ENCODE results near the gene PRPF19. TPM values are rescaled to one million over a fixed set of nuclear protein-coding genes. Genes with fewer than 3 reads are reported as not detected.

PRPF19 gene
- total RNA-seq, 1 experiment from 2014 or later, result 79.3 TPM

DNA sequence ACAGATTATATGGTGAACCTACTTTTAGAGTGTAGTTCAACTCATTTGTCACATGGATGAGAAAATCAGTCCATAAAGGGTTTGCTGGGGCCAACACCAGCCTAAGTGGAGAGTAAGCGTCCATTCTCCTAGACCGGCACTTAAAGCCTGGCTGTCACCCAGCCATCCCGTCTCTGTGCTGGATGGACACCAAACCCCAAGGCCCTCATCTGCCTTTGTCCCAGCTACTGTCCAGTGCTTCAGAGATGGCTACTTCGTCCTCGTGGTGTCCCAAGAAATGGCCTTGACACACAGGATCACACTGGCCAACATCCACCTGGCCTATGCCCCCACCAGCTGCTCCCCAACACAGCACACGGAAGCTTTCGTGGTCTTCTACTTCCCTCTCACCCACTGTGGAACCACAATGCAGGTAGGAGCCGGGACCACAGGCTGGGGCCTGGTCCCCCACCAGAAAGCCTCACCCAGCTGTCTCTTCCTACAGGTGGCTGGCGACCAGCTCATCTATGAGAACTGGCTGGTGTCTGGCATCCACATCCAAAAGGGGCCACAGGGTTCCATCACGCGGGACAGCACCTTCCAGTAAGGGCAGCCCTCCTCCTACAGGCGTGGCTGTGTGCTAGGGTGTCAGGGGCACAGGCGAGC lies 35.5 kb downstream of the PRPF19 start:
- in situ Hi-C loops (cut with HindIII; ENCODE audit: low pct_unique_long_range_greater_than_20kb, low sequenced_read_pairs), result no loop called here
- no peak for DNase-seq (ENCODE audit: low read depth)

DNA sequence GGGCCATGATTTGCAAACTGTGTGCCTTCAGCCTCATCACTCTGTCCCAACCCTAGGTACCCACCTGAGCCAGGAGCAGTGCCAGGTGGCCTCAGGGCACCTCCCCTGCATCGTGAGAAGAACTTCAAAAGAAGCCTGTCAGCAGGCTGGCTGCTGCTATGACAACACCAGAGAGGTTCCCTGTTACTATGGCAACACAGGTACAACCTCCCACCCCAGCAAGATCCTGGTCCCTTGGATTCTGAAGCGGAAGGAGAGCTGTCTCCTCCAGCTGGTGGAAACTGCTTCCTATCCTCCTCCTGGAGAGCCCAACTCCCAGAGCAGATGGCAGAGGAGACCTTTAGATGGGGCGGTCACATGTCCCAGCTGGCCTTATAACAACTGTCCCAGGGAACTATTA lies 36.1 kb downstream of the PRPF19 start:
- no peak for DNase-seq (ENCODE audit: low read depth)
- in situ Hi-C loops (cut with HindIII; ENCODE audit: low pct_unique_long_range_greater_than_20kb, low sequenced_read_pairs), result no loop called here

DNA sequence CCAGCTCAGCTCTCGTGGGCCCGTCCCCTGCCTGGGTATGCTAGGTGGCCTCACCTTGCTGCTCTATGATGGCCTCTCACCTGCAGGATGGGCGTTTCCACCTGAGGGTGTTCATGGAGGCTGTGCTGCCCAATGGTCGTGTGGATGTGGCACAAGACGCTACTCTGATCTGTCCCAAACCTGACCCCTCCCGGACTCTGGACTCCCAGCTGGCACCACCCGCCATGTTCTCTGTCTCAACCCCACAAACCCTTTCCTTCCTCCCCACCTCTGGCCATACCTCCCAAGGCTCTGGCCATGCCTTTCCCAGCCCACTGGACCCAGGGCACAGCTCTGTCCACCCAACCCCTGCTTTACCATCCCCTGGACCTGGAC lies 36.9 kb downstream of the PRPF19 start:
- DNase-seq (ENCODE audit: low read depth), result no peak
- in situ Hi-C loops (cut with HindIII; ENCODE audit: low pct_unique_long_range_greater_than_20kb, low sequenced_read_pairs), result no loop called here

DNA sequence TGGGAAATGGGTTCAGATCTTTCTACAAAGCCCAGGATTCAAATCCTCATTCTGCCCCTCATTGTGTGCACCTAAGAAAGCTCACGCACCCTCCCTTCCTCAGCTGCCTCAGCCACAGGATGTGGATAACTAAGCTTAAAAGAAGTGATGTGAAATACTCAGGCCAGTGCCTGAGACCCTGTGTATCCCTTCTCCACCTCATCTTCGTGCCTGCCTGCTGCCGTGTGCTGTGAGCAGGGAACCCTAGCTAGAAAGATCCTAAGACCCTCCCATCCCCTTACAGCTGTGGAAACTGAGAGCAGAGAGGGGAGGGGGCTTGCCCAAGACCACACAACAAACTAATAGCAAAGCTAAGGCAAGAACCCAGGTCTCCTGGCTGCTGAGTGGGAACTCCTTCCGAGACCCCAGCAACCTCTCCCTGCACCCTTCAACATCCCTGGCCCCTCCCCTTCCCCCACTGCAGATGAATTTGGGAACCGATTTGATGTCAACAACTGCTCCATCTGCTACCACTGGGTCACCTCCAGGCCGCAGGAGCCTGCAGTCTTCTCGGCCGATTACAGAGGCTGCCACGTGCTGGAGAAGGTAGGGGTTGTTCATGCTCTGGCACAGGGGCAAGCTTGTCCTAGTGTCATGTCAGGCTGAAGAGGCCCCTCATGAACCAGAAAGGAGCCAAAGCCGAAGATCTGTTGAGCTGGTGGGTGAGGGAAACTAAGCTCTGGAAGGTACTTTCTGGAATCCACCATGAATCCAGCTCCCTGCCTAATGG lies 37.5 kb downstream of the PRPF19 start:
- in situ Hi-C loops (cut with HindIII; ENCODE audit: low pct_unique_long_range_greater_than_20kb, low sequenced_read_pairs), result no loop called here
- DNase-seq (ENCODE audit: low read depth), result no peak

- in situ Hi-C loops (cut with HindIII; ENCODE audit: low pct_unique_long_range_greater_than_20kb, low sequenced_read_pairs), result no loop called here
- DNase-seq (ENCODE audit: low read depth), result no peak
Measured at GRCh38 chr11:60867871-60868681, 38.3 kb downstream of the PRPF19 start.

GRCh38 chr11:60866911-60867870 lies 39.2 kb downstream of the PRPF19 start, which contains the start of gene ZP1:
Gene ZP1, plus strand, starts transcription at chr11:60867542. Its CDS starts 20 bp downstream, at chr11:60867562.
- DNase-seq (ENCODE audit: low read depth), result no peak
- in situ Hi-C loops (cut with HindIII; ENCODE audit: low pct_unique_long_range_greater_than_20kb, low sequenced_read_pairs), result no loop called here

DNA sequence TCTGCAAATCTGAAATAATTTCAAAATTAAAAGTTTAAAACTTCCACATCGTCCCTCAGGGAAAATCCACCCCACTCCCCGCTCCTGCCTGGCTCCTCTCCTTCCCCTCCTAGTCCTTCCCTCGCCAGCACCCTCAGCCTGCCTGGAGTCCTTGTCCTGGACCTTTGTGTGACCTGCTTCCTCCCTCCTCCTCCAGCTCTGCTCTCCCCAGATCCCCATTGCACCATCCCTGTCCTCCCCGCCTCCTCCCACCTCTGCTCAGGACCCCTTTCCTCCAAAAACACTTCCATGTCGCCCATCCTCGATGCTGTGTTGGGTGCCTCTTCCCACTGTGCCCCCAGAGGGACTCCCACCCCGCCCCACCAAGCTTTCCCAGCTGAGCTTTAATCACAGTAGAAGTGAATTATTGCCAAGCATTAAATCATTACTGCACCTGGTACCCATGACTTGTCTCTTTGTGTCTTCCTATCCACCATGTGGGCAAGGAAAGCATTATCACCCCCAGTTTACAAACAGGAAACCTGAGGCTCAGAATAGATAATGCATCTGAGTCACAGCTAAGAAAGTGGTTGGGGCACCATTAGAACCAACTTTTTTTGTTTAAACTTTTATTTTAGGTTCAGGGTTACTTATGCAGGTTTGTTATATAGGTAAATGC lies 41.4 kb downstream of the PRPF19 start:
- in situ Hi-C loops (cut with HindIII; ENCODE audit: low pct_unique_long_range_greater_than_20kb, low sequenced_read_pairs), result no loop called here
- no peak for DNase-seq (ENCODE audit: low read depth)

DNA sequence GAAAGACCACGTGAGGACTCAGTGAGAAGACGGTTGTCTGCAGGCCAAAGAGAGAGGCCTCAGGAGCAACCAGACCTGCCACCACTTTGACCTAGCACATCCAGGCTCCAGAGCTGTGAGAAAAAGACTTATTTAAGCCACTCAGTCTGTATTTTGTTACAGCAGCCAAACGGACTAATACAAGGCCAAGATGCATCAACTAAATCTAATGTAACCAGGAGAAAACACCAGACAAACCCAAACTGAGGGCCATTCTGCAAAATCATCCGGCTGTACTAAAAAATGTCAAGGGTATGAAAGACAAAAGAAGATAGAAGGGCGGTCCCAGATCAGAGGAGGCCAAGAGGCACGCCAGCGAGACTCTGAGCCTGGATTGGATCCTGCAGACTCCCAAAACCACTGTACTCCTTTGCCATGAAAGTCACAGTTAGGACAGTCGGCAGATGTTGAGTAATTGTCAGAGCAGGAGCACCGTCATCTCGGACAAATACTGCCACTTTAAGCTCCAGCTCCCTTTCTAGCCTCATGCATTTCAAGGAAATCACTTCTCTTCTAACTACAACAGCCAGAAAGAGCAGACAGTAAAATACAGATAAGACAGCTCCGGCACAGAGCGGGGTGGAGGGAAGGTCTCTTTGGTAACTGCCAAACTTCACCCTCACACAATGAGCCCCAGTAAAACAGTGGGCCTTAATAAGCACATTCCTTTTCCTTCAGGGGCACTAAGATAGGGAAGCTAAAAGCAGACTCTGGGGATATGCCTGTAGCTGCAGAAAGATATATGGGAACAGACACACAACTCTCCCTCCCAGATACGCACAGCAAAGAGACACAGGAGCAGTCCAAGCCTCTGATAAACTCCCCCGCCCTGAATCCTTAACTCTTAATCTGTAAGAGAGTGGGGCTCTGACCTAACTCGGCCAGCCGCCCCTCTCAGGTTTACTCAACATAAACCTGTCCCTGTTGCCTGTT lies 42.5 kb downstream of the PRPF19 start:
- in situ Hi-C loops (cut with HindIII; ENCODE audit: low pct_unique_long_range_greater_than_20kb, low sequenced_read_pairs), result no loop called here

DNA sequence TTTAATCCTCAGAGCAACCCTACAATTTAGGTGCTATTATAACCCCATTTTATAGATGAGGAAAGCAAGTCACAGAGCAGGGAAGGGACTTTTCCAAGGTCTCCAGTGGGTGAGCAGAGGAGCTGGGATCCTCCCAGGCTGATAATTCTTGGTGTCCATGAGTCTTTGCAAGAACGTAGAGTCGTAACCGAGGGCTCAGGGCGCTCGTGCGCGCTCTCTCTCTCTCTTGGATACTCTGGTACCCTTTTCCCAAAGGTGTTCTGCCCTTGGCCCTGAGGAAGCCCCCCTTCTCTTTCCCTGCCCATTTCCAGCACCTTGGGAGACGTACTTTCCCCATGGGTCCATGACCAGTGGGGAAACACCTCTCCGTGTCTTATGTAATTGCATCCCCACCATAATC lies 44.2 kb downstream of the PRPF19 start:
- no peak for DNase-seq (ENCODE audit: low read depth)
- in situ Hi-C loops (cut with HindIII; ENCODE audit: low pct_unique_long_range_greater_than_20kb, low sequenced_read_pairs), result no loop called here

More for the DNA sequence above, 42.5 kb downstream of the PRPF19 start:
- DNase-seq (ENCODE audit: low read depth), result no peak

DNA sequence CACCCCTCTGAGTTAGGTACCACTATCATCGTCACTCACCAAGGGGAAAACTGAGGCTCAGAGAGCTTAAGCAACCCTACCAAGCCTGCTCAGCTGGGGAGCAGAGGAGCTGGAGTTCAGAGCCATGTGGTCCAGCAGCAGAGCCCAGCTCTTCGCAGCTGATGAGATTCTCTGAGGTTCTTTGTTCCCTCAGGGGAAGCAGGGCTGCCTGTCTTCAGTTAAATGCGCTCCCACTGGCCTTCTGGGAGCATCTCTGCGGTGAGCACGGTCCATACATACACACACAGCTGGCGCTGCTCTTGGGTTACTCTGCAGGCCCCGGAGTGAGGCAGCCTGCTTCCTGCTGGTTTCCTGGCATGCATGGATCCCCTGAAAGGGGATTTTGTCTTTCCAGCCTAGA lies 45.4 kb downstream of the PRPF19 start:
- no peak for DNase-seq (ENCODE audit: low read depth)
- in situ Hi-C loops (cut with HindIII; ENCODE audit: low pct_unique_long_range_greater_than_20kb, low sequenced_read_pairs), result no loop called here

GRCh38 chr11:60859616-60860250 lies 46.7 kb downstream of the PRPF19 start:
- DNase-seq (ENCODE audit: low read depth), result no peak
- in situ Hi-C loops (cut with HindIII; ENCODE audit: low pct_unique_long_range_greater_than_20kb, low sequenced_read_pairs), result no loop called here

DNA sequence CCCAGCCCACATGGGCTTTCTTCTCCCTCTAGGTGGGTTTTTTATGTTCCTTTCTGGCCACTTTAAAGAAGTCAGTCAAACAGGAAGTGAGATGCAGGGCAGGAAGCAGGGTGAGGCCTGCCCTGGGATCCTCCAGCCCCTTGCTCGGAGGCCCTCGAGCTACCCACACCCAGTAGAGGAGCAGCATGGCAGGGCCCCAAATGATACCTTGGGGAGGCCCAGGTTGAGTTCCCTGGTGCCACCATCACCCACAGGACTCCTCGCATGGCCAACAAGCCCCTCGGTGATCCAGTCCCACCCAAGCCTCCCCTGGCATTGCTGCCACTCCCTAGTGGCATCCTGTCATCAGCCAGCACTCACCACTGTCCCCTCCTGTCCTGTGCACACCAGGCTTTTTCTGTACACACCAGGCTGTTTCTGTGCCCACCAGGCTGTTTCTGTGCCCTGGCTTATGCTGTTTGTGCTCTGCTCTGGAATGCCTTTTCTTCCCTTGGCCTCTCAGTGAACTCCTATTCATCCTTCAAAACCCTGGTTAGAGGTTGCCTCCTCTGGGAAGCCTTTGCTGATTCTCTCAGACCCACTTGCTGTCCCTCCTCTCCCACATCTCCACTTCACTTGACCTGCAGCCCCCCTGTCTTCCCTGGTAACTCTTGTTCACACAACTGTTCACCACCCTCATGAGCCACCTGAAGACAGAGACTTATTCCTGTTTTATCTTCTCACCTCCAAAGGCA lies 47.5 kb downstream of the PRPF19 start:
- in situ Hi-C loops (cut with HindIII; ENCODE audit: low pct_unique_long_range_greater_than_20kb, low sequenced_read_pairs), result no loop called here
- DNase-seq (ENCODE audit: low read depth), result no peak

DNA sequence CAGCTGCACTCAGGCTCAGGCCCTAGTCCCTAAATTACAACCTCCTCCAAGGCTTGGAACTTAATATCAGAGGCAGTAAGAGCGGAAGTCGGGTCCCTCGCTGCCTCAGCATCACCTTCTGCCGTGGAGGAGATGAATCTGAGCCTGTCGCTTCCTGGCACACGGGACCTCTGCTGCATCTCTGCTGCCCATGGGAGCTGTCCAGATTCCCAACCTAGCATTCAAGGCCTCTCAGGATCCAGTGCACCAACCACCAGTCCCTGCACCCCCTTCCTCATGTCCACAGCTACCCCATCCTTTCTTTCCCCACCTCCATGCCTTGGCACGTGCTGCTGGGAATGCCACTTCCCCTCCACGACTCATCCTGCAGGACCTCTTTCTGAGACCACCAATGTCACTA lies 48.1 kb downstream of the PRPF19 start:
- in situ Hi-C loops (cut with HindIII; ENCODE audit: low pct_unique_long_range_greater_than_20kb, low sequenced_read_pairs), result no loop called here
- no peak for DNase-seq (ENCODE audit: low read depth)

DNA sequence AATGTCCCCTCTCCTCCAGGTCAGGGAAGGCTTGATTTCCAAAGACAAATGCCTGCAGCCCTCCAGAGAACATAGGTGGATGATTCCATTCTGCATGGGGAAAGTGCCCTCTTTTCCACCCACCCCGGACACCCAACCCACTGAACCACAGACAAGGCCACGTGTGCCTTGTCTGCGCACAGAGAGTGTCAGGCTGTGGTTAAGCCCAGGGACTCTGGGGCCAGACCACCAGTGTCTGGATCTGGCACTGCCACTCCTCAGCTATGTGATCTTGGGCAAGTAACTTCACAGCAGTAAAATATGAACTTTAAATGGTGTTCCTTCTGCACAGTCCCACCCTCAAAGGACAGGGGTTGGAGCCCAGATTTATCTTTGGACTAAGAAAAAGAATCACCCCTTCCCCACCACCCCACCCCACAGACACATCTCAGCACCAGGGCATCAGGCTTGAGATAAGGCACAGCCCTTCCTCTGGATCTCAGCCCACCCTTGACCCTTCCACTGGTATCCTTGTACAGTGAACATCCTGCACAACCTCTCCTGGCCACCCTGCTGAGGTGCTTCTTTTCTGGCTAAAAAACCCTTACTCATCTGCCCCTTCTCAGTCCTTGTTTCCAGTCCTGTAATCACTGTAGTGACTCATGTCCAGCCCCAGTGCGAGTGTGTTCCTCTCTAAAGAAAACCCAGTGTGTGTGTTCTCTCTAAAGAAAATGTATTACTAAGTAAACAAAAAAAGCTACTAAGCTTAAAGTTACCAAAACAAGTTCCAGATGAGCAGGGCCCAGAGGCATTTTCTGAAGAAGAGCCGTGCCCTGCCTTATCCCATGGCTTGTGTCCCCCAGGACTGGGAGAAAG lies 48.8 kb downstream of the PRPF19 start:
- no peak for DNase-seq (ENCODE audit: low read depth)
- in situ Hi-C loops (cut with HindIII; ENCODE audit: low pct_unique_long_range_greater_than_20kb, low sequenced_read_pairs), result no loop called here
